Mesothelial cell of epicardium (in vitro differentiated cells): ENCODE results near the gene POLR1B. TPM values are rescaled to one million over a fixed set of nuclear protein-coding genes. Genes with fewer than 3 reads are reported as not detected.

Source experiments
- DNase-seq, 2 experiments: peaks; one replicate each; pipeline ENCODE4 v3.0.0; 2021; ENCODE audit warnings: low spot score in 2 of 2; ENCODE audit not compliant: unreplicated experiment in 2 of 2
- H3K27ac Mint-ChIP-seq: 2 replicates; pipeline ENCODE4 v1.8.0; 2021; ENCODE audit warnings: mixed read lengths
- H3K27me3 Mint-ChIP-seq: 2 replicates; pipeline ENCODE4 v1.8.0; 2021; ENCODE audit warnings: low read depth, mixed read lengths
- H3K36me3 Mint-ChIP-seq: 2 replicates; pipeline ENCODE4 v1.8.0; 2021; ENCODE audit warnings: mixed read lengths
- H3K4me1 Mint-ChIP-seq: 2 replicates; pipeline ENCODE4 v1.8.0; 2021; ENCODE audit warnings: mixed read lengths
- H3K4me3 Mint-ChIP-seq: 2 replicates; pipeline ENCODE4 v1.8.0; 2021; ENCODE audit warnings: mild to moderate bottlenecking, moderate library complexity, mixed read lengths
- H3K9me3 Mint-ChIP-seq: 2 replicates; pipeline ENCODE4 v1.8.0; 2021; ENCODE audit warnings: mixed read lengths
- CTCF ChIP-seq: fragments of 200-600 bp; sonication (generic); IDR thresholded peaks from one replicate; pipeline ENCODE4 v1.5.0; 2021; ENCODE audit warnings: antibody characterized with exemption; ENCODE audit not compliant: unreplicated experiment
- total RNA-seq: library from RNA; stranded (reverse); gene quantifications from 3 replicates; pipeline ENCODE4 v1.2.1, GENCODE V29; 2021

POLR1B gene
- total RNA-seq, 1 donor from 2014 or later: 28.3 TPM

DNA sequence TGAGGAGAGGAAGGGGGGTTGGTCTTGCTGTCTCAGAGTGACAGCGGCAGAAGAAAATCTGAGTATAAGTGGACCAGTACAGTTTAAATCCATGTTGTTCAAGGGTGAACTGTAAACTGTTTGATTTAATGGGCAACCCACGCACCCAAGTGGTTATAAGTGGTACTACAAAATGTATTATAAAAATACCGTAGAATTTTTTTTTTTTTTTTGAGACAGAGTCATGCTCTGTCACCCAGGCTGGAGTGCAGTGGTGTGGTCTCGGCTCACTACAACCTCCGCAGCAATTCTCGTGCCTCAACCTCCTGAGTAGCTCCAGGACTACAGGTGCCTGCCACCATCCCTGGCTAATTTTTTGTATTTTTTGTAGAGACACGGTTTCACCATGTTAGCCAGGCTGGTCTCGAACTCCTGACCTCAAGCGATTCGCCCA lies 40.1 kb downstream of the POLR1B start:
- Mint-ChIP-seq H3K4me3 (peak overlapping the region; percentile 34), H3K27ac (no peak overlapping the region), H3K27me3 (no peaks in the 10 kb centered on the region), H3K9me3 (no peaks in the 10 kb centered on the region), H3K4me1 (peaks cover 21% of the 10 kb centered on the region), H3K36me3 (peaks cover 11% of the 10 kb centered on the region)
- DNase-seq: no peak
- peak; percentile 95 for TF ChIP-seq CTCF

DNA sequence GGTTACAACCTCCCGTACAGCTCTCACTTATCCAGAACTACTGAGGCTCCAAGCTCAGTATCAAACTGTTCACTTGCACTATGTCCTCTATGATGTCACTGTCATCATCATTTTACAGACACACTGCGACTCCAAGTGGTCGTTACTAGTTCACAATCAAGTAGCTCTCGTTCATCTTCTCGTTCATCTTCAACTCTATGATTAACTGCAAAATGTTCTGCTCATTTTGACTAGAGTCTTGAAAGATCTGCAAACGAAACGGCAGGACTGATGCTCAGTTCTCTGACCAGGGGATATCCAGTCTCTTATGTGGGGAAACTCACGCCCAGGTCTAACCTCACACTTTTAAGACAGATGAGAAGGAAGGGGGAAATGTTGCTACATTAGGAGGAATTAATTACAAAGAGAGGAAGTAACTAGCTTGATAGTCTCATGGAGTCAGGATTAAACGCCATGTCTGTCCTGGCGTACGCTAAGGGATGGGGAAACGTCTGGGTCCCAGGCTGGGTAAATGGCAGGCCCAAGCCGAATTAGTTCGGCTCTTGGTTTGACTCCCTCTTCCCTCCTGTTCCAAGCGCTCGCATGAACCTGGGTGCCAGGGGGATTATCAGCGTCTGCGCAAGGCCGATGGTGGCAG lies 41.4 kb downstream of the POLR1B start:
- H3K9me3 Mint-ChIP-seq: no peaks in the 10 kb centered on the region
- peaks cover 21% of the 10 kb centered on the region for H3K4me1 Mint-ChIP-seq
- no peak for TF ChIP-seq CTCF
- peak overlapping the region; percentile 100 for H3K27ac Mint-ChIP-seq
- DNase-seq: no peak
- H3K36me3 Mint-ChIP-seq: peaks cover 15% of the 10 kb centered on the region
- H3K4me3 Mint-ChIP-seq: peak overlapping the region; percentile 97
- no peaks in the 10 kb centered on the region for H3K27me3 Mint-ChIP-seq

DNA sequence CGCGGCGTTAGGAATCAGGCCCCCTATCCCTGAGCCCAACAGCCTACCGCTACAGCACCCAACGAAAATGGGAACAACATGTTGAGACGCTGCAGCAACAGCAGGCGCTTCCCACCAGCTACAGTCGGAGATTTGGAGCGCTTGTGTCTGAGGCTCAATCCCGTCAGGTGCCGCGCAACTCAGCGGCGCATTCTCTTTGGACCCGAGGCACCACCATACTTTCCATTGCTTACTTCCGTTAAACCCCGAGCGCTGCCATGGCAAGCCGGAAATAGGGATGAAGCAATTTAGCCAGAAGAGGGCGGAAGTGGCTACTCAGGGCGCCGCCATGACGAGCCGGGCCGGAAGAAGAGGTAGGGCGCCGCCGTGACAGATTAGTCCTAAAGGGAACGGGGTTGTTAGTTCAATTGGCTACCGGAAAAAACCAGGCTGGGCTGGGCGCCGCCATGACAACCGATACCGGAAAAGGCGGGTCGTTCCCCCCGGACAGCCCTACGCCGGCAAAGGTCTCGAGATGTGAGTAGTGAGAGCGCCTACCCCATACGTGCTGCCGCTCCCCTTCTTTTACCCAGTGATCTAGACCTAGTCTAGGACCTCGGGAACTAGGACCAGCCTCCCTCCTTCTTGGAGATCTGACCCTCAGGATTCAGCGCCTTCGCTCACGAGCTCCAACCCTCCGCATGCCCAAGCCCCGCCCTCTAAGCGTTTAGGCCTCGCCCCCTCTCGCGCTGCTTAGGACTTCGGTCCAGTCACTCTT lies 42.0 kb downstream of the POLR1B start, which contains the start of gene CHCHD5:
CHCHD5 (plus strand) TSS at position 476 of the 757 bp plus-strand sequence; CDS start at position 515, 39 bp downstream.
- H3K36me3 Mint-ChIP-seq: peaks cover 15% of the 10 kb centered on the region

GRCh38 chr2:112584891-112585250 lies 42.6 kb downstream of the POLR1B start:
- Mint-ChIP-seq H3K27ac (peak overlapping the region; percentile 100), H3K27me3 (no peaks in the 10 kb centered on the region)
- no peak for TF ChIP-seq CTCF

More for the DNA sequence above, 42.0 kb downstream of the POLR1B start, which contains the start of gene CHCHD5:
- H3K27me3 Mint-ChIP-seq: no peaks in the 10 kb centered on the region
- no peaks in the 10 kb centered on the region for H3K9me3 Mint-ChIP-seq
- no peak for TF ChIP-seq CTCF
- H3K27ac Mint-ChIP-seq: peak within 1 kb of the TSS; percentile 100
- peak within 1 kb of the TSS; percentile 97 for H3K4me3 Mint-ChIP-seq
- peaks cover 21% of the 10 kb centered on the region for H3K4me1 Mint-ChIP-seq
- peak; percentile 80 to 87 for DNase-seq

DNA sequence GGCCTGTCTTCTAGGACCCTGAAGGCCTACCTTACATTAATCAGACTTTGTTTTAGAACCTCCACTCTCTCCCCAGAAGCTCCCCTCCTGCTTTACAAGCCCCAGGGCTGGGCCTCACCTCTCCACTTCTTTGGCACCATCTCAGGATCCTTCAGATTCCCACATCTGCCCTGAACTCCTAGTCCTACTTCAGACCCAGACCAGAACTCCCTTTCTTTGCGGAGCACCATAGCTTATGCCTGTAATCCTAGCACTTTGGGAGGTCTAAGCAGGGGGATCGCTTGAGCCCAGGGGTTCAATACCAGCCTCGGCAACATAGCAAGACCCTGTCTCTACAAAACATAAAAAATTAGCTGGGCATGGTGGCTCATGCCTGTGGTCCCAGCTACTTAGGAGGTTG lies 43.1 kb downstream of the POLR1B start:
- Mint-ChIP-seq H3K4me1 (peaks cover 21% of the 10 kb centered on the region), H3K27ac (peak overlapping the region; percentile 100), H3K36me3 (peaks cover 20% of the 10 kb centered on the region), H3K27me3 (no peaks in the 10 kb centered on the region), H3K9me3 (no peaks in the 10 kb centered on the region), H3K4me3 (peak overlapping the region; percentile 97)
- TF ChIP-seq CTCF: no peak
- no peak for DNase-seq

More at GRCh38 chr2:112584891-112585250, 42.6 kb downstream of the POLR1B start:
- Mint-ChIP-seq H3K9me3 (no peaks in the 10 kb centered on the region), H3K36me3 (peaks cover 18% of the 10 kb centered on the region), H3K4me1 (peaks cover 21% of the 10 kb centered on the region), H3K4me3 (peak overlapping the region; percentile 97)
- DNase-seq: no peak
